Thyroid gland (tissue), 4 donors: ENCODE data around the gene CNTNAP5. TPM values are rescaled to one million over a fixed set of nuclear protein-coding genes. Genes with fewer than 3 reads are reported as not detected.

Experiments
- DNase-seq, 2 donors: peaks; one replicate each; pipeline ENCODE4 v3.0.0-alpha.2; 2019
- H3K27ac ChIP-seq, 3 donors: fragments of 200-600 bp; sonication (generic); 1 replicate in 2 of 3; 2 replicates in 1 of 3; pipeline ENCODE4 v1.5.1; 2016 to 2019; ENCODE audit warnings: mild to moderate bottlenecking in 1 of 3, moderate library complexity in 1 of 3
- H3K27me3 ChIP-seq: fragments of 200-600 bp; sonication (generic); one replicate; pipeline ENCODE4 v1.5.1; 2019
- H3K36me3 ChIP-seq, 2 donors: fragments of 200-600 bp; sonication (generic); one replicate each; pipeline ENCODE4 v1.5.1; 2016 to 2019
- H3K4me1 ChIP-seq, 2 donors: fragments of 200-600 bp; sonication (generic); one replicate each; pipeline ENCODE4 v1.5.1; 2017 to 2019
- H3K4me3 ChIP-seq, 3 donors: fragments of 200-600 bp; sonication (generic); replicated peaks in 1 of 3; 1 replicate in 2 of 3; 2 replicates in 1 of 3; pipeline ENCODE4 v1.5.1; 2016; ENCODE audit warnings: mild to moderate bottlenecking in 1 of 3
- H3K9me3 ChIP-seq: fragments of 200-600 bp; sonication (generic); one replicate; pipeline ENCODE4 v1.5.1; 2017
- POLR2A ChIP-seq, 2 donors: fragments of 450-650 bp; IDR thresholded peaks; one replicate each; pipeline ENCODE4 v1.6.1; 2017; ENCODE audit warnings: antibody characterized with exemption in 2 of 2, mild to moderate bottlenecking in 2 of 2, moderate library complexity in 1 of 2
- WGBS, 2 donors: methylation state at CpG; one replicate each; pipeline ENCODE4 v1.1.5; 2017; 5-methylcytosine and 5-hydroxymethylcytosine counted together
- intact Hi-C: fragments of 100-400 bp; cut with DNase I; formaldehyde crosslinking; loops from one replicate; pipeline ENCODE4 v1.15.1; 2023
- total RNA-seq, 4 donors: library from RNA; depleted of rRNA; stranded (reverse); fragments of >200 nt; gene quantifications; one replicate each; pipeline ENCODE4 v1.2.3, GENCODE V29; 2016
- TF ChIP-seq, protein P1 (sequence below), 6 experiments: fragments of 200-600 bp in 3 of 6; fragments of 450-650 bp in 3 of 6; sonication (generic) in 3 of 6; IDR thresholded peaks; one replicate each; pipeline ENCODE4 v1.5.1; 2016 to 2019; ENCODE audit warnings: antibody characterized with exemption in 6 of 6, mild to moderate bottlenecking in 2 of 6, inconsistent platforms in 1 of 6, moderate library complexity in 1 of 6

Gene CNTNAP5
- total RNA-seq, 4 donors from 2014 or later = not detected

DNA sequence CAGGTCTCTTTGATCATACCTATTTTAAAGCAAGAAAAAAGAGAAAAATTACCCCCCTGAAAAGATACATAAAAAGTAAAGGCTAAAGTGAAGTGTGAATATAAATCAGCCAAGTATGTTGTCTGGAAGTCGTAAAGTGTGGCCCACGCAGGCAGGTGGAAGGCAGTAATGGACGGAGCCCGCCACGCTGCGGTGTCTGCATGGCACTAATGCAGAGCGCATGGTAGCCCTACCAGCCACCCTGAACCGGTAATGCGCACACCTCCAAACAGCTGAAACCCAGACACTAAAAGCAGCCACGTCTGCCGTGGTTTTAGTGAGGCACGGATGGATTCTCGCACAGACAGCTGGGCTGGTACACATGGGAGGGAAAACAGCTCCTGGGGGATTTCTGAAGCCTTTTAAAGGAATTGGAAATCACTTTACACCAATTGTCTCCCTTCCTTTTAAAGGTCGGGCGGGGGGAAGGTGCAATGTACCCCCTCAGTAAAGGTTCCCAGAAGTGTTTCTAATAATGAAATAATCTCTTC lies 615.2 kb downstream of the CNTNAP5 start:
- no peaks in the 10 kb centered on the region for H3K9me3 ChIP-seq
- intact Hi-C loops = no loop called here
- no peak overlapping the region for H3K27ac ChIP-seq
- DNase-seq = no peak
- H3K36me3 ChIP-seq = no peaks in the 10 kb centered on the region
- no peak overlapping the region for H3K4me3 ChIP-seq
- 82 to 89% methylated on average over 15 of the region's 15 CpGs for WGBS, 2 donors
- no peaks in the 10 kb centered on the region for H3K4me1 ChIP-seq
- TF ChIP-seq, protein P1, sequence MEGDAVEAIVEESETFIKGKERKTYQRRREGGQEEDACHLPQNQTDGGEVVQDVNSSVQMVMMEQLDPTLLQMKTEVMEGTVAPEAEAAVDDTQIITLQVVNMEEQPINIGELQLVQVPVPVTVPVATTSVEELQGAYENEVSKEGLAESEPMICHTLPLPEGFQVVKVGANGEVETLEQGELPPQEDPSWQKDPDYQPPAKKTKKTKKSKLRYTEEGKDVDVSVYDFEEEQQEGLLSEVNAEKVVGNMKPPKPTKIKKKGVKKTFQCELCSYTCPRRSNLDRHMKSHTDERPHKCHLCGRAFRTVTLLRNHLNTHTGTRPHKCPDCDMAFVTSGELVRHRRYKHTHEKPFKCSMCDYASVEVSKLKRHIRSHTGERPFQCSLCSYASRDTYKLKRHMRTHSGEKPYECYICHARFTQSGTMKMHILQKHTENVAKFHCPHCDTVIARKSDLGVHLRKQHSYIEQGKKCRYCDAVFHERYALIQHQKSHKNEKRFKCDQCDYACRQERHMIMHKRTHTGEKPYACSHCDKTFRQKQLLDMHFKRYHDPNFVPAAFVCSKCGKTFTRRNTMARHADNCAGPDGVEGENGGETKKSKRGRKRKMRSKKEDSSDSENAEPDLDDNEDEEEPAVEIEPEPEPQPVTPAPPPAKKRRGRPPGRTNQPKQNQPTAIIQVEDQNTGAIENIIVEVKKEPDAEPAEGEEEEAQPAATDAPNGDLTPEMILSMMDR (IDR thresholded peaks at IDR 0.05) = no peak
- TF ChIP-seq POLR2A (IDR thresholded peaks at IDR 0.05) = no peak
- no peaks in the 10 kb centered on the region for H3K27me3 ChIP-seq

DNA sequence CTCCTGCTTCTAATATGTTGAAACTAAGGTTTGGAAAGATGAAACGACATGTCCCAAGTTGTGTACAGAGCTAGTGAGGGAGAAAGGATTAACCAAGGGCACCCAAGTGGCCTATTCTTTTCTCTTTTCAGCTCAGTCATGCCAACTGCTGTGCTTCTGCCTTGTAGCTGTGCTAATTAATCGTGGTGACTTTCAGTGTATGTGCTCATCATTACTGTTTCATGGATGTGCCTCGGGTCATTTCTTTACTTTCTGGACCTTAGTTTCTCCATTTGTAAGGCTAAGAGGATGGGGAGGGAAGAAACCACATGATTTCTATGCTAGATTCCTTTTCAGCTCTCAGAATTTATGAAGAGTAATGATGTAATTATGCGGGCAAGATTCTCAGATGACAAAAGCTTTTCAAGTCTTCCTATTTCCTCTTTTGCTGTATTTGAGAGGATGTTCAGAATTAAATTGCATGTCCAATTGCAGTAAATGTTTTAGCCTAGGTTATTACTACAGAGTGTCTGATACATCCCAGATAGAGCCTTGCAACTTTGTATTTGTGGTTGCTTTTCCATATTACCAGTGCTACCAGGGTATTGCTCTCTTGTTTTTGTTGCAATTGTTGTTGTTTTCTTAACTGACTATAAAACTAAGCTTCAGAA lies 621.2 kb downstream of the CNTNAP5 start:
- no peaks in the 10 kb centered on the region for H3K36me3 ChIP-seq
- TF ChIP-seq, protein P1 (IDR thresholded peaks at IDR 0.05) = no peak
- TF ChIP-seq POLR2A (IDR thresholded peaks at IDR 0.05) = no peak
- no peaks in the 10 kb centered on the region for H3K9me3 ChIP-seq
- DNase-seq = no peak
- 74 to 85% methylated on average over 4 of the region's 4 CpGs for WGBS, 2 donors
- H3K4me3 ChIP-seq = no peak overlapping the region
- H3K27me3 ChIP-seq = no peaks in the 10 kb centered on the region
- intact Hi-C loops = no loop called here
- no peak overlapping the region for H3K27ac ChIP-seq
- H3K4me1 ChIP-seq = no peaks in the 10 kb centered on the region

DNA sequence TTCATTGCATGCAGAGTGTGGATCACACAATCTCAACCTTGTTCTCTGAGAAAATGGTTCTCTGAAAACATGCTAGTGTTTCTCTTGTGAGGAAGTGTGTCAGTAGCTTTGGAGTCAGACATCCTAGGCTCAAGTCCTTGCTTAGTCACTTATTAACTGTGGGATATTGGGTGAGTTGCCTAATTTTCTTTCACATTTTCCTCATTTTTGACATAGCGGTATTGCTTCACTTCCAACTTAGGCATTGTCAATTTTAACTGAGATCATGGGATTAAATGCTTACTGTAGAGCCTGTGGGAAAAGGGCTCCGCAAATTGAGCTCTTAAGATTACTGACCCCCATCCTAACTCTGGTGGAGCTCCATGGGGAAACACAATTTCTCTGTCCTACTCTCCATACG lies 622.2 kb downstream of the CNTNAP5 start:
- no peak overlapping the region for H3K27ac ChIP-seq
- TF ChIP-seq POLR2A (IDR thresholded peaks at IDR 0.05) = no peak
- TF ChIP-seq, protein P1 (IDR thresholded peaks at IDR 0.05) = no peak
- DNase-seq = no peak
- H3K4me3 ChIP-seq = no peak overlapping the region
- no peaks in the 10 kb centered on the region for H3K36me3 ChIP-seq
- no peaks in the 10 kb centered on the region for H3K27me3 ChIP-seq
- WGBS, 2 donors = 89 to 95% methylated on average over 3 of the region's 3 CpGs
- intact Hi-C loops = no loop called here
- no peaks in the 10 kb centered on the region for H3K4me1 ChIP-seq
- H3K9me3 ChIP-seq = no peaks in the 10 kb centered on the region

DNA sequence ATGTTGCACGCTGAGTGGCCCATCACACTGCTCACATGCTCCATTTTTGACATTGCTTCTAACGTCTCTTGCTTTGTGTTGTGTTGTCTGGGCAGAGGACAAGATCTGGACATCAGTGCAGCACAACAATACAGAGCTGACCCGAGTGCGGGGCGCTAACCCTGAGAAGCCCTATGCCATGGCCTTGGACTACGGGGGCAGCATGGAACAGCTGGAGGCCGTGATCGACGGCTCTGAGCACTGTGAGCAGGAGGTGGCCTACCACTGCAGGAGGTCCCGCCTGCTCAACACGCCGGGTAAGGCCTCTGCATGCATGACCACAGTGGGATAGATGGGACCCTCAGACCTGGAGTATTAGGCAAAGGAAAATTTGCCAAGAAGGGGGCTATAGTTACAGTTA lies 622.6 kb downstream of the CNTNAP5 start:
- H3K4me3 ChIP-seq = no peak overlapping the region
- no peaks in the 10 kb centered on the region for H3K27me3 ChIP-seq
- DNase-seq = no peak
- 75 to 92% methylated on average over 12 of the region's 12 CpGs for WGBS, 2 donors
- TF ChIP-seq, protein P1 (IDR thresholded peaks at IDR 0.05) = no peak
- no peak for TF ChIP-seq POLR2A (IDR thresholded peaks at IDR 0.05)
- no peaks in the 10 kb centered on the region for H3K36me3 ChIP-seq
- H3K27ac ChIP-seq = no peak overlapping the region
- no peaks in the 10 kb centered on the region for H3K9me3 ChIP-seq
- intact Hi-C loops = no loop called here
- H3K4me1 ChIP-seq = no peaks in the 10 kb centered on the region

DNA sequence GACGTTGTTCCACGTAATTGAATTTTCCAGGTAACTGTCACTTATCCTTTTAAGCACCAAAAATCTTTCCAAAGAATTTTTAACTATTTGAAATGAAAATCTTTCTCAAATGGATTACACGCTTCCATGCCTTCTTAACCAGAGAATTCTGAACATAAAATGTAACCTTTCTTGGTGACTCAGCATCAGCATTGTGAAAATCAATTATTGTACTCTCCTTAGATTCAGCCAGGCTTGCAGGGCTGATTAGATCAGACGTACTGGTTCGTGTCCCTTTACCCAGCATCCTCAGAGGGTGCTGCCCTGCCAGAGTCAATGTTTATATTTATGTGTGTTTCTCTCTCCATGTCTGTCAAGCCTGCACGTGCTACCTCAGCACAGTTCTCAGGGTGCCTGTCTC lies 623.9 kb downstream of the CNTNAP5 start:
- no peak overlapping the region for H3K4me3 ChIP-seq
- H3K27ac ChIP-seq = no peak overlapping the region
- no peaks in the 10 kb centered on the region for H3K9me3 ChIP-seq
- no peak for DNase-seq
- H3K4me1 ChIP-seq = no peaks in the 10 kb centered on the region
- H3K27me3 ChIP-seq = no peaks in the 10 kb centered on the region
- WGBS, 2 donors = 79 to 83% methylated on average over 6 of the region's 6 CpGs
- no peaks in the 10 kb centered on the region for H3K36me3 ChIP-seq
- intact Hi-C loops = no loop called here
- no peak for TF ChIP-seq POLR2A (IDR thresholded peaks at IDR 0.05)
- TF ChIP-seq, protein P1 (IDR thresholded peaks at IDR 0.05) = no peak
